Fibroblast of skin of back (primary cell): Measurements from ENCODE around the gene EPHA5.

Source experiments
- DNase-seq: peaks from one replicate; pipeline ENCODE4 v3.0.0-alpha.2; 2013

Gene EPHA5

GRCh38 chr4:65623506-65623905 is 46.8 kb downstream of the EPHA5 start:
- DNase-seq, result peak; percentile 94

- no peak for DNase-seq
Measured at GRCh38 chr4:65617416-65617815, 52.9 kb downstream of the EPHA5 start.

GRCh38 chr4:65604515-65604914 is 65.8 kb downstream of the EPHA5 start:
- DNase-seq, result no peak

GRCh38 chr4:65600656-65601055 is 69.6 kb downstream of the EPHA5 start:
- no peak for DNase-seq

DNA sequence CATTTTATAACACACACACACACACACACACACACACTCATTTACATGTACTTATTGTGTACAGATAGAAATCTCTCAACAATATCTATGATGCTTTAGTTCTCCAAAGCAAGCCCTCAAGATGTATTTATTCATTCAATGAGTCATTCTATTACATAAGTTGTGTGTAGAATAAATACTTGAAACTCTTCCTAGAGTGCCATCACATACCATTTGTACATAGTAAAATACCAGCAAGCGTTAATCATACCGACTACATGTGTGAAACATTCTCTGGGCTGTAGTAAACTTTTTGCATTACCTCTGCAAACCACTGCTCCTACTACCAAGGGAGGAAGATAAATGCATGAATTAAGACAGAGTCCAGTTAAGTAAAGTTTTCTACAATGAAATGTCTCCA is 70.9 kb downstream of the EPHA5 start:
- peak; percentile 84 for DNase-seq

DNA sequence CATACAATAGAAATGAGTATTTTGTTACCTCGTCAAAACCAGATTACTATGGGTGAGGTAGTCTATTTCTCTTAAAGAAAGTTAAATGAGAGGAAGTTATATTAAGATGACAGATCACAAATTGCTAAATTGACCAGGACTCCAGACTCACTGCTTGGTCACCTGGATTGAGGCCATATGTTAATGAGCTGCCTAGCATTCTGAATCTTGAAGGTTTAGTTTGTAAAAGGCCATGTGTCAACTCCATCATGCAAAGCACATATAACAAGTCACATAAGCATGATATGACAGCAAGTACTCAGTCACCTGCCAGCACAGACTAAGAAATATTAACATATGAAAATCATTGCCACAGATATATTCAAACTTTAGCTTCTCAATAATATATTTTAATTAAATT is 72.6 kb downstream of the EPHA5 start:
- no peak for DNase-seq

- DNase-seq, result no peak
Measured at GRCh38 chr4:65592089-65592488, 78.2 kb downstream of the EPHA5 start.

DNA sequence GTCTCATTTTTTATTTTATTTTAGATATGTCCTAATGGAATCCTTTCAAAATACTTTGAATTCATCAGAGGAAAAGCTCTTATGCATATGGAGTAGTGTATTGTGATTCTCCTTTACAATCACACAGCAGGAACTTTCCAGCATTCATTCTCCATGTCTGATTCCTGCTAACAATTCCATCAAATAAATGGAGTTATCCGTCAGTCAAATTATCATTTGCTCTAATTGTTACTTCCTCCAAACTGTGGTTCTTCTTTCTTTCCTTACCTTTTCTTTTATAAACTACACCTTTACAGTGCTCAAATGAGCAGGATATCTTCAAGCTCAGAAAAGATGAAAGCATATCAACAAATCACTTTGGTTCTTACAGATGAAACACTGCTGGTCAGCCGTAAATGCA is 80.4 kb downstream of the EPHA5 start:
- DNase-seq, result no peak

DNA sequence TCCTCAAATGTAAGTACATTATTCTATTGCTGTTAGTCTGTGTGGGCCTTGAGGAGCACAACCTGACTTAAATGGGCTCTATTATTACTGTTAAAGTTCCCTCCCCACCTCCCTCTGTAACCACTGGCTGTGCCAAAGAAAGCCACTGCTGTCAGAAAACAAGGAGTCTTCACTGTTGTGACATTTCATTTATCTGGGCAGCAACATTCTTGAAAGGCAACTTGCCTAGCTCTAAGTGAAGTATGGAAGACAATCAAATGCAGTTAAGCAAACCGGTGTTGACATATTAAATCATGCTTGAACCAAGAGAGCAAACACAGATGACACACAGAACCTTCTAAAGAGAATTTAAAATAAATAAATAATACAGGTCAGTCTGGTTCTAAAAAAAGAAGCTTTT is 81.0 kb downstream of the EPHA5 start:
- no peak for DNase-seq

- DNase-seq, result peak; percentile 20
Measured at GRCh38 chr4:65580551-65580950, 89.7 kb downstream of the EPHA5 start.

GRCh38 chr4:65566473-65566872 is 103.8 kb downstream of the EPHA5 start:
- no peak for DNase-seq

- DNase-seq, result no peak
Measured at GRCh38 chr4:65561164-65561563, 109.1 kb downstream of the EPHA5 start.

GRCh38 chr4:65559270-65559669 is 111.0 kb downstream of the EPHA5 start:
- DNase-seq, result no peak

DNA sequence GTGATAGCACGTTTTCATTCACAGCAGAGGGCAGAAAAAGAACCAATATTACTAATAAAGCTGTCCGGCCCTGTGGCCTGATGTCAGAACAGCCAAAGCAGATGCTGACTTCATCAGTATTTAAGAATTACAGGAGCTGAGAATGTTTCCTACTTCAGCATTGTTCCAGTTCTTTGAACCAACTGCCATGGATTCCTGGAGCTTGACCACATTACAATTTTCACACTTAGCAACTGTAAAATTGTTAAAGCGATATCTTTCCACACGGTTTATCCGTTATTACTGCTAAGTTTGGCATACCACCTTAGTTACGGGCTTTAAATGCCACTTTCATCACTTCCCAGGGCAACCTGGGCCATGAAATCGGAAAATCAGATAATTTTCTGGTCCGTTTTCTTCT is 118.2 kb downstream of the EPHA5 start:
- DNase-seq, result no peak

DNA sequence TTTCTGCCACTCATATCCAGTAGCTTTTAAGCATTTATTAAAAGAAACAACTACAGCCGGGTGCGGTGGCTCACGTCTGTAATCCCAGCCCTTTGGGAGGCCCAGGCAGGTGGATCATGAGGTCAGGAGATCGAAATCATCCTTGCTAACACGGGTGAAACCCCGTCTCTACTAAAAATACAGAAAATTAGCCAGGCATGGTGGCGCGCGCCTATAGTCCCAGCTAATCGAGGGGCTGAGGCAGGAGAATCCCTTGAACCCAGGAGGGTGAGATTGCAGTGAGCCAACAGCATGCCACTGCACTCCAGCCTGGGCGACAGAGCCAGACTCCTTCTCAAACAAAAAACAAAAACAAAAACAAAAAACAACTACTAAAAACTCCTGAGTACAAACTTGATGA is 119.8 kb downstream of the EPHA5 start:
- no peak for DNase-seq

DNA sequence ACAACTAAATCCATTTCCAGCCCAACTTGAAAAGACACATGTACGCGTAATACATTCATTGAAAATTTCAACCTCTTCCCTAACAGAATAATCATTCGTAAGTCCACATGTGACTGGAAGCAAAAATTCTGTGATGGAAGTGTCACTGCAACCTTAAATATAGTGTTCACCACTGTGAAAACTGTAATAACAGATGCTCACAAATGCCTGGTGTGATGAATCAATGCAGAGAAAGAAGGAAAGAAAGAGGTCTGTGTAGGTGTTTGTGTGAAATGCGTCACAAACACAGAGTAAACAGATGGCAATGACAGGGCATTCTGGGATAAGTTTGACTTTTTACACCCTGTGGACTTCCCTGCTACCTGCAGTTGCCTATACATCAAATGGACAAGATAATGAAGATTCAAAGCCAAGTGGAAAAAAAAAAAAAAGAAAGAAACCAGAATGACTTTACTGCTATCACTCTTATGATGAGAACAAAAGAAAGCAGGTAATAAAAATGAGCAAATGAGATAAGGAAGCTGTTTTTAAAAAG is 123.3 kb downstream of the EPHA5 start:
- no peak for DNase-seq

GRCh38 chr4:65538571-65538970 is 131.7 kb downstream of the EPHA5 start:
- peak; percentile 85 for DNase-seq

GRCh38 chr4:65535113-65535512 is 135.2 kb downstream of the EPHA5 start:
- no peak for DNase-seq

DNA sequence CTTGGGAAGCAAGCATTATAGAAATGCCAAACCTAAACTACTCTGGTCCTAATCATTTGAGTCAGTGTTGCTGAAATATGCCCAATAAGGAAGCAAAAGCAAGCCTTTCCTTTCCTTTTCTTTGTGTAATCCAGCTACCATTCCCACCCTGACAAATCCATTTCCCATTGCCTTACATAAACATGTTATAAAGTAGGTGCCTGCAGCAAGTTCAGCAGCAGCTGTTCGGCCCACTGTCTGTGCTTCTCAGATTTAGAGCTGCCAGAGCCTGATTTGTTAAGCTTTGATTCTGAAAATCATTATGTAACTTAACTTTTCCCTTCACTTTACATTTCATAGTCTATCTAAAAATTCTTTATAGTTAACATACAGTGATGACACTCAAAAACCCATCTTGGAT is 148.6 kb downstream of the EPHA5 start:
- no peak for DNase-seq

- no peak for DNase-seq
Measured at GRCh38 chr4:65515646-65516045, 154.6 kb downstream of the EPHA5 start.

DNA sequence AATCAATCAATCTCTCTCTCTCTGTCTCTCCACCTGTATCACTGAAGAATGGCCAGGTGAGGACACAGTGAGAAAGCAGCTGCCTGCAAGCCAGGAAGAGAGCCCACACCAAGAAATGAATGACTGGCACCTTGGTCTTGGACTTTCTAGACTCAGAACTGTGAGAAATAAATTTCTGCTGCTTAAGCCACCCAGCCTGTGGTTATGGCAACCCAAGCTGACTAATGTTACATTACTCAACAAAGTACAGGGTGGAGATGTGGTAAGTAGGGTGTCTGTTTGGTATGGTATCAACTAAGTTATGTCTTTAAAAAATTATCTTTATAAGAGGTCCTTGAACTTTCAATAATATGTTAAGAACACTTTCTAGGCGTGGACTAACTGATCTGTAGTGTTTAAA is 159.3 kb downstream of the EPHA5 start:
- DNase-seq, result peak; percentile 83

DNA sequence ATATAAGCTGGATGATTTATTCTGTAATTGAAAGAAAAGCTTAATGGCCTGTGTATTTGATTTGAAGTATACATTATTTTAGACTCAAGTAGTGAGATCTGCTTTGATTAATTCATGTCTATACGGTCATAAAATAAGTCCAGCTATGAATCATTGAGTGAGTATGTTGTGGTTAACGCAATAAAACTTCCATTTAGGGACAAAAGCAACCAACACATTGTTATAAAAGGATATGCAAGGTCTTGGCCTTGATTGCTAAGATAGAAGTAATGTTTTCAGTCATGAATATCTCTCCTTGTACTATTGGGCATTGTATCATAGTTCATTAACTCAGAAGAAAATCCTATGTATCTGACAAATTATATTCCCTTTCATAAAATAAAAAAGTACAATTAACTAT is 162.1 kb downstream of the EPHA5 start:
- peak; percentile 96 for DNase-seq

DNA sequence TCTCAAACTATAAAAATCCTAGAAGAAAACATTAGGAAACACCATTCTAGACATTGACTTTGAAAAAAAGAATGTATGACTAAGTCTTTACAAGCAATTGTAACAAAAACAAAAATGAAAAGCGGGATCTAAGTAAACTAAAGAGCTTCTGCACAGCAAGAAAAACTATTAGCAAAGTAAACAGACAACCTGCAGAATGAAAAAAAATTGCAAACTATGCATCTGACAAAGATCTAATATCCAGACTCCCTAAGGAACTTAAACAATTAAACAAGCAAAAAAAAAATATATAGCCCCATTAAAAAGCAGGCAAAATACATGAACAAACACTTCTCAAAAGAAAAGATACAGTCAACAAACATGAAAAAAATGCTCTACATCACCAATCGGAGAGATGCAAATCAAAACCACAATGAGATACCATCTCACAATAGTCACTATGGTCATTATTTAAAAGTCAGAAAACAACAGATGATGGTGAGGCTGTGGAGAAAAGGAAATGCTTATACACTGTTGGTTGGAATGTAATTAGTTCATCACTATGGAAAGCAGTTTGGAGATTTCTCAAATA is 168.1 kb downstream of the EPHA5 start:
- DNase-seq, result peak; percentile 90

- DNase-seq, result no peak
Measured at GRCh38 chr4:65498606-65499005, 171.7 kb downstream of the EPHA5 start.

- no peak for DNase-seq
Measured at GRCh38 chr4:65495439-65495838, 174.8 kb downstream of the EPHA5 start.
